Measurements from ENCODE around the gene SEH1L.

The SEH1L gene

DNA sequence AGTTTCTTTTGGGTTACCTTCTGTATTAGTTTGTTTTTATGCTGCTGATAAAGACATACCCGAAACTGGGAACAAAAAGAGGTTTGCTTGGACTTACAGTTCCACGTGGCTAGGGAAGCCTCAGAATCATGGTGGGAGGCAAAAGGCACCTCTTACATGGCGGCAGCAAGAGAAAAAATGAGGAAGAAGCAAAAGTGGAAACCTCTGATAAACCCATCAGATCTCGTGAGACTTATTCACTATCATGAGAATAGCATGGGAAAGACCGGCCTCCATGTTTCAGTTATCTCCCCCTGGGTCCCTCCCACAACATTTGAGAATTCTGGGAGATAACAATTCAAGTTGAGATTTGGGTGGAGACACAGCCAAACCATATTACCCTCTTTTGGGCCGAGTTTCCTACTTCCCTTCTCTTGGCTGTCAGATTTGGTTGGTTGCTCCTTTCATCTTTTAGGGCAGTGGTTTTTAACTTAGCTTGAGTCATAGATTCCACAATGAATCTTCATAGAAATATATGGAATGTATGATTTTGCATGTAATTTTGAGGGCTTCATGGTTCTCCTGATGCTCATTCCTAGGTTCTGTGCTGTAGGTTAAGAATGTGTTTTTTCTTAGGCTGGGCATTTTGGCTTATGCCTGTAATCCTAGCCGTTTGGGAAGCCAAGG is 87.6 kb downstream of the SEH1L start:
- no peak for DNase-seq (ENCODE audit: low read depth in 3 of 3, low spot score in 1 of 3)

DNA sequence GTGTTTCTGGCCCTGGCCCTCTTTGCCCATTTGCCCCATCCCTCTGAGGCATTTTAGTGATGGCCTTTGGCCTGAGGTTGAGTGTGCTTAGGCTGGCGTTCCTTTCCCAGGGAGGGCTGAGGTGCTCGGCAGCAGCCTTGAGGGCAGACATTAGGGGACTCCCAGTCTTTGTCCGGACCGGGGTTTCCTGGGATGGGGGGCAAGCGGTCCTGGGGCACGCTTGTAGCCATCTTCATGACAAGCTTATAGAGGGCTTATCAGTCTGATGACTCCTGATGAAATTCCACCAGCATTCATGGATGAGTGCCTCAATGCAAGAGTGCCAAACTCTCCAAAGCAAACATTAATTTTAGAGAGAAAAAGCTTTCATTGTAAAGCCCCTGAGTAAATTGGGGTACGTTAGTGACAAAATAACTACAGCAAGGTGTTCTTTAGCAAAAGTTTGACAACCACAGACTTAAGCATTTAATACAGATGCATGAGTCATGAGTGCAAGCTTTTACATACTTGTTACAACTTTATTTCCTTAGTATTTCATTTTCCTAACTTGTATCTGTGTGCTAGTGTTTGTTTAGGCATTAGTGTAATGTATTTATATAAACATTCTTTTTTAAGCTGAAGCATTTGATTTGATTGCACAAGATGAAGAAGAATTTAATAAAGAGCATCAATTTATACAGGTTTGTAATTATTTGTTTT is 89.0 kb downstream of the SEH1L start:
- no peak for DNase-seq (ENCODE audit: low read depth in 3 of 3, low spot score in 1 of 3)

Measured in stimulated activated CD4-positive, alpha-beta T cell treated with anti-CD3 and anti-CD28 coated beads, TNF-alpha, amount 100 ng/mL, for 1 hour (primary cell).